ENCODE measurements around the gene IFI27L1.

GRCh38 chr14:94040796-94041195 lies 40.3 kb upstream of the IFI27L1 start:
- TF ChIP-seq CTCF (conservative IDR thresholded peaks at IDR 0.05; ENCODE audit: low read depth, low read length): no peak
- TF ChIP-seq EZH2 (IDR thresholded peaks at IDR 0.05; ENCODE audit: borderline replicate concordance, low read depth, low read length, poor library complexity, severe bottlenecking): no peak

All from A673 (cell line).